NCI-H2029 (cell line): ENCODE data around the gene HIGD1C.
A peak's percentile ranks its signal among the peaks of the same experiment; 100 is the strongest.
"Not testable (repeated sequence)": the region's sequence is repeated elsewhere in the genome, so short reads cannot be mapped to it uniquely, and the experiment has no call there.

Source experiments
- DNase-seq: peaks from one replicate; lab custom pipeline; 2025; lab: John Stamatoyannopoulos, UW

Gene HIGD1C

GRCh38 chr12:50952510-50952909 lies at the start of gene HIGD1C:
Gene HIGD1C, plus strand, starts transcription at chr12:50952544. Its CDS starts 1,455 bp downstream, at chr12:50953999.
- DNase-seq: no peak

GRCh38 chr12:50908479-50908878 lies 43.9 kb upstream of the HIGD1C start:
- not testable (repeated sequence) for DNase-seq

GRCh38 chr12:50912361-50912760 lies 40.0 kb upstream of the HIGD1C start:
- DNase-seq: not testable (repeated sequence)

GRCh38 chr12:50913224-50913623 lies 39.1 kb upstream of the HIGD1C start:
- DNase-seq: no peak

GRCh38 chr12:50914872-50915484 lies 37.4 kb upstream of the HIGD1C start:
- DNase-seq: no peak

- DNase-seq: no peak
Observed at GRCh38 chr12:50916292-50916691, 36.1 kb upstream of the HIGD1C start.

GRCh38 chr12:50918584-50919316 lies 33.6 kb upstream of the HIGD1C start:
- no peak for DNase-seq

GRCh38 chr12:50922820-50923219 lies 29.5 kb upstream of the HIGD1C start:
- no peak for DNase-seq

GRCh38 chr12:50923361-50924130 lies 28.8 kb upstream of the HIGD1C start:
- no peak for DNase-seq

GRCh38 chr12:50924131-50924438 lies 28.3 kb upstream of the HIGD1C start:
- no peak for DNase-seq

GRCh38 chr12:50924439-50925341 lies 27.7 kb upstream of the HIGD1C start:
- DNase-seq: peak; percentile 89

GRCh38 chr12:50925342-50925651 lies 27.0 kb upstream of the HIGD1C start:
- no peak for DNase-seq

GRCh38 chr12:50925920-50926319 lies 26.4 kb upstream of the HIGD1C start:
- DNase-seq: no peak

GRCh38 chr12:50926415-50926814 lies 25.9 kb upstream of the HIGD1C start:
- no peak for DNase-seq

GRCh38 chr12:50926932-50927331 lies 25.4 kb upstream of the HIGD1C start:
- DNase-seq: not testable (repeated sequence)

GRCh38 chr12:50927356-50927755 lies 25.0 kb upstream of the HIGD1C start:
- no peak for DNase-seq

- no peak for DNase-seq
Observed at GRCh38 chr12:50927766-50928224, 24.5 kb upstream of the HIGD1C start.

- no peak for DNase-seq
Observed at GRCh38 chr12:50928392-50928791, 24.0 kb upstream of the HIGD1C start.

- no peak for DNase-seq
Observed at GRCh38 chr12:50929831-50930230, 22.5 kb upstream of the HIGD1C start.

GRCh38 chr12:50930477-50930876 lies 21.9 kb upstream of the HIGD1C start:
- DNase-seq: not testable (repeated sequence)

GRCh38 chr12:50932787-50933280 lies 19.5 kb upstream of the HIGD1C start:
- no peak for DNase-seq
